WTC11 (cell line): ENCODE data around the gene ARHGAP8.

ENCODE experiments used
- HMGA2 ChIP-seq: fragments of 250-450 bp; sonication (Bioruptor Pico); IDR thresholded peaks from 2 replicates; pipeline ENCODE4 v1.4.0; 2021; ENCODE audit warnings: mild to moderate bottlenecking, moderate library complexity
- TCF7 ChIP-seq: sonication (generic); formaldehyde crosslinking; IDR thresholded peaks from 2 replicates; pipeline ENCODE4 v1.8.0; 2022; ENCODE audit warnings: mild to moderate bottlenecking, low read depth, missing genetic modification reagents, moderate library complexity
- TF ChIP-seq, protein P1 (sequence below): fragments of 200-600 bp; IDR thresholded peaks from 2 replicates; pipeline ENCODE4 v1.8.0; 2022; ENCODE audit warnings: antibody characterized with exemption
- TF ChIP-seq, protein P2 (sequence below): sonication (generic); formaldehyde crosslinking; IDR thresholded peaks from 2 replicates; pipeline ENCODE4 v1.8.0; 2022; ENCODE audit warnings: missing genetic modification reagents
- TF ChIP-seq, protein P3 (sequence below): sonication (generic); formaldehyde crosslinking; IDR thresholded peaks from 2 replicates; pipeline ENCODE4 v1.8.0; 2023; ENCODE audit warnings: missing genetic modification reagents
- TF ChIP-seq, protein P4 (sequence below): sonication (generic); formaldehyde crosslinking; IDR thresholded peaks from 2 replicates; pipeline ENCODE4 v1.8.1; 2022; ENCODE audit warnings: mild to moderate bottlenecking, missing genetic modification reagents, moderate library complexity, borderline replicate concordance

DNA sequence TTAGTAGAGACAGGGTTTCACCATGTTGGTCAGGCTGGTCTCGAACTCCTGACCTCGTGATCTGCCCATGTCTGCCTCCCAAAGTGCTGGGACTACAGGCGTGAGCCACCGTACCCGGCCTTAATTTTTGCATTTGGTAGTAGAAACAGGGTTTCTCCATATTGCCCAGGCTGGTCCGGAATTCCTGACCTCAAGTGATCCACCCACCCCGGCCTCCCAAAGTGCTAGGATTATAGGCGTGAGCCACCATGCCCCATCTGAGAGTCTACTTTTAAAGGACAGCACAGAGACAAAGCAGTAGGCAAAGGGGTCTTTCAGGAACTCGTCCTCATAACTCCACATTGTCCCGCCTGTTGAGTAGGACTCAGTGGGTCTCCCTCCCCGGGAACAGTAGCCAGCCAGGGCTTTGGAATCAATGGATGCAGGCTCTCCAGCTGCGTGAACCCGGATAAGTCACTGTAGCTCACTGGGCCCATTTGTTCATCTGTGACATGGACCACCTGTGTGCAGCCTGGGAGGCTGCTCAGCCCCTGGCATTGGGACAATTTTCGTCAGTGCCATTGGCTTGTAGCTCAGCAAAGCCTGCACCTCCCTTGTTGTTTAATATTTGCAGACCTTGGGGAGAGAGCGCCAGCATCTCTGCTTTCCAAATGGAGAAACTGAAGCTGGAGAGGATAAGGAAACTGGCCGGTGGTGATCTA is 86.1 kb downstream of the ARHGAP8 start:
- TF ChIP-seq, protein P1, sequence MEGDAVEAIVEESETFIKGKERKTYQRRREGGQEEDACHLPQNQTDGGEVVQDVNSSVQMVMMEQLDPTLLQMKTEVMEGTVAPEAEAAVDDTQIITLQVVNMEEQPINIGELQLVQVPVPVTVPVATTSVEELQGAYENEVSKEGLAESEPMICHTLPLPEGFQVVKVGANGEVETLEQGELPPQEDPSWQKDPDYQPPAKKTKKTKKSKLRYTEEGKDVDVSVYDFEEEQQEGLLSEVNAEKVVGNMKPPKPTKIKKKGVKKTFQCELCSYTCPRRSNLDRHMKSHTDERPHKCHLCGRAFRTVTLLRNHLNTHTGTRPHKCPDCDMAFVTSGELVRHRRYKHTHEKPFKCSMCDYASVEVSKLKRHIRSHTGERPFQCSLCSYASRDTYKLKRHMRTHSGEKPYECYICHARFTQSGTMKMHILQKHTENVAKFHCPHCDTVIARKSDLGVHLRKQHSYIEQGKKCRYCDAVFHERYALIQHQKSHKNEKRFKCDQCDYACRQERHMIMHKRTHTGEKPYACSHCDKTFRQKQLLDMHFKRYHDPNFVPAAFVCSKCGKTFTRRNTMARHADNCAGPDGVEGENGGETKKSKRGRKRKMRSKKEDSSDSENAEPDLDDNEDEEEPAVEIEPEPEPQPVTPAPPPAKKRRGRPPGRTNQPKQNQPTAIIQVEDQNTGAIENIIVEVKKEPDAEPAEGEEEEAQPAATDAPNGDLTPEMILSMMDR, result no peak
- TF ChIP-seq, protein P2, sequence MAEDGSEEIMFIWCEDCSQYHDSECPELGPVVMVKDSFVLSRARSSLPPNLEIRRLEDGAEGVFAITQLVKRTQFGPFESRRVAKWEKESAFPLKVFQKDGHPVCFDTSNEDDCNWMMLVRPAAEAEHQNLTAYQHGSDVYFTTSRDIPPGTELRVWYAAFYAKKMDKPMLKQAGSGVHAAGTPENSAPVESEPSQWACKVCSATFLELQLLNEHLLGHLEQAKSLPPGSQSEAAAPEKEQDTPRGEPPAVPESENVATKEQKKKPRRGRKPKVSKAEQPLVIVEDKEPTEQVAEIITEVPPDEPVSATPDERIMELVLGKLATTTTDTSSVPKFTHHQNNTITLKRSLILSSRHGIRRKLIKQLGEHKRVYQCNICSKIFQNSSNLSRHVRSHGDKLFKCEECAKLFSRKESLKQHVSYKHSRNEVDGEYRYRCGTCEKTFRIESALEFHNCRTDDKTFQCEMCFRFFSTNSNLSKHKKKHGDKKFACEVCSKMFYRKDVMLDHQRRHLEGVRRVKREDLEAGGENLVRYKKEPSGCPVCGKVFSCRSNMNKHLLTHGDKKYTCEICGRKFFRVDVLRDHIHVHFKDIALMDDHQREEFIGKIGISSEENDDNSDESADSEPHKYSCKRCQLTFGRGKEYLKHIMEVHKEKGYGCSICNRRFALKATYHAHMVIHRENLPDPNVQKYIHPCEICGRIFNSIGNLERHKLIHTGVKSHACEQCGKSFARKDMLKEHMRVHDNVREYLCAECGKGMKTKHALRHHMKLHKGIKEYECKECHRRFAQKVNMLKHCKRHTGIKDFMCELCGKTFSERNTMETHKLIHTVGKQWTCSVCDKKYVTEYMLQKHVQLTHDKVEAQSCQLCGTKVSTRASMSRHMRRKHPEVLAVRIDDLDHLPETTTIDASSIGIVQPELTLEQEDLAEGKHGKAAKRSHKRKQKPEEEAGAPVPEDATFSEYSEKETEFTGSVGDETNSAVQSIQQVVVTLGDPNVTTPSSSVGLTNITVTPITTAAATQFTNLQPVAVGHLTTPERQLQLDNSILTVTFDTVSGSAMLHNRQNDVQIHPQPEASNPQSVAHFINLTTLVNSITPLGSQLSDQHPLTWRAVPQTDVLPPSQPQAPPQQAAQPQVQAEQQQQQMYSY, result no peak
- TF ChIP-seq, protein P3, sequence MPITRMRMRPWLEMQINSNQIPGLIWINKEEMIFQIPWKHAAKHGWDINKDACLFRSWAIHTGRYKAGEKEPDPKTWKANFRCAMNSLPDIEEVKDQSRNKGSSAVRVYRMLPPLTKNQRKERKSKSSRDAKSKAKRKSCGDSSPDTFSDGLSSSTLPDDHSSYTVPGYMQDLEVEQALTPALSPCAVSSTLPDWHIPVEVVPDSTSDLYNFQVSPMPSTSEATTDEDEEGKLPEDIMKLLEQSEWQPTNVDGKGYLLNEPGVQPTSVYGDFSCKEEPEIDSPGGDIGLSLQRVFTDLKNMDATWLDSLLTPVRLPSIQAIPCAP (CRISPR knock-in tag), result no peak
- TF ChIP-seq, protein P4, sequence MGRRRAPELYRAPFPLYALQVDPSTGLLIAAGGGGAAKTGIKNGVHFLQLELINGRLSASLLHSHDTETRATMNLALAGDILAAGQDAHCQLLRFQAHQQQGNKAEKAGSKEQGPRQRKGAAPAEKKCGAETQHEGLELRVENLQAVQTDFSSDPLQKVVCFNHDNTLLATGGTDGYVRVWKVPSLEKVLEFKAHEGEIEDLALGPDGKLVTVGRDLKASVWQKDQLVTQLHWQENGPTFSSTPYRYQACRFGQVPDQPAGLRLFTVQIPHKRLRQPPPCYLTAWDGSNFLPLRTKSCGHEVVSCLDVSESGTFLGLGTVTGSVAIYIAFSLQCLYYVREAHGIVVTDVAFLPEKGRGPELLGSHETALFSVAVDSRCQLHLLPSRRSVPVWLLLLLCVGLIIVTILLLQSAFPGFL (CRISPR knock-in tag), result no peak
- TF ChIP-seq HMGA2 (CRISPR knock-in tag) (no peak), TCF7 (CRISPR knock-in tag) (no peak)
